Hepatocyte (in vitro differentiated cells): Measurements from ENCODE around the gene CSNK1G1.

Experiments used
- EZH2 ChIP-seq: fragments of 200-600 bp; sonication (generic); IDR thresholded peaks from 2 replicates; pipeline ENCODE4 v1.6.1; 2016; ENCODE audit warnings: antibody characterized with exemption, mild to moderate bottlenecking, borderline replicate concordance
- TF ChIP-seq, protein P1 (sequence below): fragments of 200-600 bp; sonication (generic); IDR thresholded peaks from 2 replicates; pipeline ENCODE4 v1.5.1; 2016; ENCODE audit warnings: antibody characterized with exemption, mild to moderate bottlenecking; ENCODE audit not compliant: poor library complexity

DNA sequence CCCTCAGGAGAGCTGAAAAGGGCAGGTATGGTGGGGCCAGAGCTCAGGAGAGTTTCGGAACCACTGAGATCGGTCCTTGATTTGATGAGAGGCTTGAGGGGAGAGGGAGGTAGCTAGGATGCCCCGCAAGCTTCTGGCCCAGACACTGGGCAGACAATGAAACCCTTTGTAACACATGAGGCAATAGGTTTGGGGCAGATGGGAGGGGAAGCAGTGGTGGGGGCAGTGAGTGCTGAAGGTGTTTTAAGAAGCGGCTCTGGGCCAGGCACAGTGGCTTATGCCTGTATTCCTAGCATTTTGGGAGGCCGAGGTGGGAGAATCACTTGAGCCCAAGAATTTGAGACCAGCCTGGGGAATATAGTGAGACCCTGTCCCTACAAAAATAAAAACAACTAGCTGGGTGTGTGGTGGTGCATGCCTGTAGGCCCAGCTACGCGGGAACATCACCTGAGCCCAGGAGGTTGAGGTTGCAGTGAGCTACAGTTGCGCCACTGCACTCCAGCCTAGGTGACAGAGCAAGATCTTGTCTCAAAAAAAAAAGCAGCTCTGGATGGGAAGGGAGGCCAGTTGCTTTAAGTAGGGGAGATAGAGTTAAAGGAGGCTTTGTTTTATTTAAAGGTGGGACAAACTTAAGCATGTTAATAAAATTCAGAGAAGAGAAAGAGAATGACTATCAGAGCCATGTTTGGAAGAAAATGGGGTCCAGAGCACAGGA, 214.0 kb downstream of the CSNK1G1 start:
- TF ChIP-seq, protein P1, sequence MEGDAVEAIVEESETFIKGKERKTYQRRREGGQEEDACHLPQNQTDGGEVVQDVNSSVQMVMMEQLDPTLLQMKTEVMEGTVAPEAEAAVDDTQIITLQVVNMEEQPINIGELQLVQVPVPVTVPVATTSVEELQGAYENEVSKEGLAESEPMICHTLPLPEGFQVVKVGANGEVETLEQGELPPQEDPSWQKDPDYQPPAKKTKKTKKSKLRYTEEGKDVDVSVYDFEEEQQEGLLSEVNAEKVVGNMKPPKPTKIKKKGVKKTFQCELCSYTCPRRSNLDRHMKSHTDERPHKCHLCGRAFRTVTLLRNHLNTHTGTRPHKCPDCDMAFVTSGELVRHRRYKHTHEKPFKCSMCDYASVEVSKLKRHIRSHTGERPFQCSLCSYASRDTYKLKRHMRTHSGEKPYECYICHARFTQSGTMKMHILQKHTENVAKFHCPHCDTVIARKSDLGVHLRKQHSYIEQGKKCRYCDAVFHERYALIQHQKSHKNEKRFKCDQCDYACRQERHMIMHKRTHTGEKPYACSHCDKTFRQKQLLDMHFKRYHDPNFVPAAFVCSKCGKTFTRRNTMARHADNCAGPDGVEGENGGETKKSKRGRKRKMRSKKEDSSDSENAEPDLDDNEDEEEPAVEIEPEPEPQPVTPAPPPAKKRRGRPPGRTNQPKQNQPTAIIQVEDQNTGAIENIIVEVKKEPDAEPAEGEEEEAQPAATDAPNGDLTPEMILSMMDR = no peak
- TF ChIP-seq EZH2 = no peak
